GM23338 (cell line): Measurements from ENCODE around the gene KIFAP3. TPM values are rescaled to one million over a fixed set of nuclear protein-coding genes. Genes with fewer than 3 reads are reported as not detected.

ENCODE experiments used
- ATAC-seq: fragments of 200-7000 bp; cut with Tn5 transposase; 3 replicates; pipeline ENCODE4 v1.9.1; 2020
- DNase-seq: peaks from one replicate; pipeline ENCODE4 v3.0.0-alpha.2; 2015; ENCODE audit warnings: low spot score
- H2AFZ ChIP-seq: fragments of 200-600 bp; sonication (generic); 2 replicates; pipeline ENCODE4 v1.8.0; 2016; ENCODE audit warnings: antibody characterized with exemption, mild to moderate bottlenecking, moderate library complexity
- H3F3A ChIP-seq: fragments of 200-600 bp; sonication (generic); replicated peaks from 2 replicates; pipeline ENCODE4 v1.8.0; 2017; ENCODE audit warnings: antibody characterized with exemption, mixed run types, low read depth
- H3K27ac ChIP-seq: fragments of 200-600 bp; sonication (generic); 2 replicates; pipeline ENCODE4 v1.6.1; 2016; ENCODE audit warnings: low read depth
- H3K27me3 ChIP-seq: fragments of 200-600 bp; sonication (generic); 2 replicates; pipeline ENCODE4 v1.8.0; 2016; ENCODE audit warnings: mild to moderate bottlenecking, mixed run types, moderate library complexity; ENCODE audit not compliant: insufficient read depth
- H3K36me3 ChIP-seq: fragments of 200-600 bp; sonication (generic); 2 replicates; pipeline ENCODE4 v1.8.0; 2016; ENCODE audit warnings: mild to moderate bottlenecking; ENCODE audit not compliant: insufficient read depth
- H3K4me1 ChIP-seq: fragments of 200-600 bp; sonication (generic); 2 replicates; pipeline ENCODE4 v1.8.0; 2016; ENCODE audit warnings: mild to moderate bottlenecking, moderate library complexity; ENCODE audit not compliant: insufficient read depth
- H3K4me2 ChIP-seq: fragments of 200-600 bp; sonication (generic); 2 replicates; pipeline ENCODE4 v1.7.1; 2017; ENCODE audit warnings: mixed run types
- H3K4me3 ChIP-seq: fragments of 200-600 bp; sonication (generic); 2 replicates; pipeline ENCODE4 v1.6.1; 2016; ENCODE audit warnings: mixed run types
- H3K79me2 ChIP-seq: fragments of 200-600 bp; sonication (generic); replicated peaks from 2 replicates; pipeline ENCODE4 v1.8.0; 2017; ENCODE audit warnings: mild to moderate bottlenecking; ENCODE audit not compliant: insufficient read depth
- H3K9me2 ChIP-seq: fragments of 200-600 bp; sonication (generic); 2 replicates; pipeline ENCODE4 v1.8.0; 2017; ENCODE audit not compliant: insufficient read depth
- H4K20me1 ChIP-seq: fragments of 200-600 bp; sonication (generic); replicated peaks from 2 replicates; pipeline ENCODE4 v1.8.0; 2017; ENCODE audit warnings: mild to moderate bottlenecking; ENCODE audit not compliant: insufficient read depth
- H3K27ac Mint-ChIP-seq: 2 replicates; pipeline ENCODE4 v1.8.0; 2020; ENCODE audit warnings: inconsistent platforms, mild to moderate bottlenecking, moderate library complexity, mixed read lengths
- H3K27me3 Mint-ChIP-seq: 3 replicates; pipeline ENCODE4 v1.8.0; 2022; ENCODE audit warnings: low read depth, mild to moderate bottlenecking, moderate library complexity, mixed read lengths, inconsistent platforms; ENCODE audit not compliant: insufficient read depth, poor library complexity
- H3K36me3 Mint-ChIP-seq: 3 replicates; pipeline ENCODE4 v1.8.0; 2021; ENCODE audit warnings: low read depth, mild to moderate bottlenecking, inconsistent platforms, moderate library complexity, mixed read lengths
- H3K4me1 Mint-ChIP-seq: 3 replicates; pipeline ENCODE4 v1.8.0; 2020; ENCODE audit warnings: mild to moderate bottlenecking, inconsistent platforms, mixed read lengths
- H3K4me3 Mint-ChIP-seq: 3 replicates; pipeline ENCODE4 v1.8.0; 2021; ENCODE audit warnings: moderate library complexity, mild to moderate bottlenecking, inconsistent platforms, mixed read lengths
- H3K9me3 Mint-ChIP-seq: 3 replicates; pipeline ENCODE4 v1.8.0; 2020; ENCODE audit warnings: moderate library complexity, mild to moderate bottlenecking, inconsistent platforms, mixed read lengths
- CREB1 ChIP-seq: fragments of 250-450 bp; sonication (Bioruptor Pico); IDR thresholded peaks from 2 replicates; pipeline ENCODE4 v1.5.0; 2020; ENCODE audit warnings: low read depth, mild to moderate bottlenecking, moderate library complexity
- EZH2phosphoT487 ChIP-seq: fragments of 200-600 bp; sonication (generic); IDR thresholded peaks from one replicate; pipeline ENCODE4 v1.8.1; 2018; ENCODE audit warnings: antibody characterized with exemption; ENCODE audit not compliant: unreplicated experiment
- JUNB ChIP-seq: IDR thresholded peaks from one replicate; pipeline ENCODE4 v1.6.1; 2016; ENCODE audit warnings: antibody characterized with exemption; ENCODE audit not compliant: unreplicated experiment
- ZNF114 ChIP-seq: fragments of 250-450 bp; sonication (Bioruptor Pico); IDR thresholded peaks from 2 replicates; pipeline ENCODE4 v1.5.0; 2020; ENCODE audit warnings: mild to moderate bottlenecking, moderate library complexity
- ZNF462 ChIP-seq: fragments of 250-450 bp; sonication (Bioruptor Pico); IDR thresholded peaks from 2 replicates; pipeline ENCODE4 v1.5.0; 2020; ENCODE audit warnings: mild to moderate bottlenecking, moderate library complexity
- polyA plus RNA-seq: library from polyadenylated mRNA; unstranded; fragments of >200 nt; fragmentation: Nextera tagmentation; extraction: Ambion mirVana; gene quantifications from 2 replicates; pipeline ENCODE4 v1.2.1, GENCODE V29; 2016
- total RNA-seq: library from RNA; depleted of rRNA; stranded (reverse); fragments of >200 nt; shearing (Covaris generic); gene quantifications from 2 replicates; pipeline ENCODE4 v1.2.3, GENCODE V29; 2014
- TF ChIP-seq, protein P1 (sequence below): IDR thresholded peaks from 2 replicates; pipeline ENCODE4 v1.6.1; 2016; ENCODE audit warnings: antibody characterized with exemption
- TF ChIP-seq, protein P2 (sequence below): IDR thresholded peaks from one replicate; pipeline ENCODE4 v1.6.1; 2018; ENCODE audit warnings: antibody characterized with exemption; ENCODE audit not compliant: unreplicated experiment

KIFAP3 gene
- total and polyA plus RNA-seq, 2 experiments from 2014 or later, result 2.7 to 3.1 TPM

- DNase-seq, result no peak
- Mint-ChIP-seq H3K4me1 (no peaks in the 10 kb centered on the region), H3K9me3 (no peaks in the 10 kb centered on the region)
These were observed 149.7 kb downstream of the KIFAP3 start for GRCh38 chr1:169924829-169925228.

GRCh38 chr1:169924063-169924462, 150.4 kb downstream of the KIFAP3 start:
- Histone ChIP-seq H3K36me3 (no peaks in the 10 kb centered on the region), H3K4me1 (no peaks in the 10 kb centered on the region), H3F3A (no peaks in the 10 kb centered on the region), H2AFZ (no peak overlapping the region), H3K4me2 (no peak overlapping the region), H3K27ac (no peak overlapping the region), H3K4me3 (no peak overlapping the region), H3K27me3 (no peaks in the 10 kb centered on the region), H3K79me2 (no peaks in the 10 kb centered on the region), H3K9me2 (no peaks in the 10 kb centered on the region), H4K20me1 (no peaks in the 10 kb centered on the region)
- no peak overlapping the region for H3K27ac Mint-ChIP-seq
- ATAC-seq (no peak), DNase-seq (no peak)
- H3K27me3 Mint-ChIP-seq, result no peaks in the 10 kb centered on the region
- H3K9me3 Mint-ChIP-seq, result no peaks in the 10 kb centered on the region
- H3K4me1 Mint-ChIP-seq, result no peaks in the 10 kb centered on the region
- H3K4me3 Mint-ChIP-seq, result no peak overlapping the region
- no peaks in the 10 kb centered on the region for H3K36me3 Mint-ChIP-seq
- TF ChIP-seq ZNF462 (no peak), JUNB (no peak)

More at GRCh38 chr1:169924829-169925228, 149.7 kb downstream of the KIFAP3 start:
- no peaks in the 10 kb centered on the region for H3K36me3 ChIP-seq
- no peaks in the 10 kb centered on the region for H3K27me3 ChIP-seq
- Mint-ChIP-seq H3K36me3 (no peaks in the 10 kb centered on the region), H3K27ac (no peak overlapping the region), H3K27me3 (no peaks in the 10 kb centered on the region), H3K4me3 (no peak overlapping the region)
- no peaks in the 10 kb centered on the region for H3K9me2 ChIP-seq
- H3K4me1 ChIP-seq, result no peaks in the 10 kb centered on the region
- no peaks in the 10 kb centered on the region for H3F3A ChIP-seq
- H2AFZ ChIP-seq, result no peak overlapping the region
- H3K27ac ChIP-seq, result no peak overlapping the region
- no peak for ATAC-seq
- TF ChIP-seq, protein P1, sequence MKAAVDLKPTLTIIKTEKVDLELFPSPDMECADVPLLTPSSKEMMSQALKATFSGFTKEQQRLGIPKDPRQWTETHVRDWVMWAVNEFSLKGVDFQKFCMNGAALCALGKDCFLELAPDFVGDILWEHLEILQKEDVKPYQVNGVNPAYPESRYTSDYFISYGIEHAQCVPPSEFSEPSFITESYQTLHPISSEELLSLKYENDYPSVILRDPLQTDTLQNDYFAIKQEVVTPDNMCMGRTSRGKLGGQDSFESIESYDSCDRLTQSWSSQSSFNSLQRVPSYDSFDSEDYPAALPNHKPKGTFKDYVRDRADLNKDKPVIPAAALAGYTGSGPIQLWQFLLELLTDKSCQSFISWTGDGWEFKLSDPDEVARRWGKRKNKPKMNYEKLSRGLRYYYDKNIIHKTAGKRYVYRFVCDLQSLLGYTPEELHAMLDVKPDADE, result no peak
- TF ChIP-seq ZNF114 (CRISPR knock-in tag), result no peak
- TF ChIP-seq, protein P2, sequence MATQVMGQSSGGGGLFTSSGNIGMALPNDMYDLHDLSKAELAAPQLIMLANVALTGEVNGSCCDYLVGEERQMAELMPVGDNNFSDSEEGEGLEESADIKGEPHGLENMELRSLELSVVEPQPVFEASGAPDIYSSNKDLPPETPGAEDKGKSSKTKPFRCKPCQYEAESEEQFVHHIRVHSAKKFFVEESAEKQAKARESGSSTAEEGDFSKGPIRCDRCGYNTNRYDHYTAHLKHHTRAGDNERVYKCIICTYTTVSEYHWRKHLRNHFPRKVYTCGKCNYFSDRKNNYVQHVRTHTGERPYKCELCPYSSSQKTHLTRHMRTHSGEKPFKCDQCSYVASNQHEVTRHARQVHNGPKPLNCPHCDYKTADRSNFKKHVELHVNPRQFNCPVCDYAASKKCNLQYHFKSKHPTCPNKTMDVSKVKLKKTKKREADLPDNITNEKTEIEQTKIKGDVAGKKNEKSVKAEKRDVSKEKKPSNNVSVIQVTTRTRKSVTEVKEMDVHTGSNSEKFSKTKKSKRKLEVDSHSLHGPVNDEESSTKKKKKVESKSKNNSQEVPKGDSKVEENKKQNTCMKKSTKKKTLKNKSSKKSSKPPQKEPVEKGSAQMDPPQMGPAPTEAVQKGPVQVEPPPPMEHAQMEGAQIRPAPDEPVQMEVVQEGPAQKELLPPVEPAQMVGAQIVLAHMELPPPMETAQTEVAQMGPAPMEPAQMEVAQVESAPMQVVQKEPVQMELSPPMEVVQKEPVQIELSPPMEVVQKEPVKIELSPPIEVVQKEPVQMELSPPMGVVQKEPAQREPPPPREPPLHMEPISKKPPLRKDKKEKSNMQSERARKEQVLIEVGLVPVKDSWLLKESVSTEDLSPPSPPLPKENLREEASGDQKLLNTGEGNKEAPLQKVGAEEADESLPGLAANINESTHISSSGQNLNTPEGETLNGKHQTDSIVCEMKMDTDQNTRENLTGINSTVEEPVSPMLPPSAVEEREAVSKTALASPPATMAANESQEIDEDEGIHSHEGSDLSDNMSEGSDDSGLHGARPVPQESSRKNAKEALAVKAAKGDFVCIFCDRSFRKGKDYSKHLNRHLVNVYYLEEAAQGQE, result no peak
- no peak for TF ChIP-seq CREB1 (CRISPR knock-in tag)
- no peak for TF ChIP-seq EZH2phosphoT487
- TF ChIP-seq JUNB, result no peak
- H3K4me2 ChIP-seq, result no peak overlapping the region
- no peak overlapping the region for H3K4me3 ChIP-seq
- no peaks in the 10 kb centered on the region for H4K20me1 ChIP-seq
- H3K79me2 ChIP-seq, result no peaks in the 10 kb centered on the region
